ENCODE measurements around the gene NMNAT1.
"Not testable (repeated sequence)": the region's sequence is repeated elsewhere in the genome, so short reads cannot be mapped to it uniquely, and the experiment has no call there.

The NMNAT1 gene

DNA sequence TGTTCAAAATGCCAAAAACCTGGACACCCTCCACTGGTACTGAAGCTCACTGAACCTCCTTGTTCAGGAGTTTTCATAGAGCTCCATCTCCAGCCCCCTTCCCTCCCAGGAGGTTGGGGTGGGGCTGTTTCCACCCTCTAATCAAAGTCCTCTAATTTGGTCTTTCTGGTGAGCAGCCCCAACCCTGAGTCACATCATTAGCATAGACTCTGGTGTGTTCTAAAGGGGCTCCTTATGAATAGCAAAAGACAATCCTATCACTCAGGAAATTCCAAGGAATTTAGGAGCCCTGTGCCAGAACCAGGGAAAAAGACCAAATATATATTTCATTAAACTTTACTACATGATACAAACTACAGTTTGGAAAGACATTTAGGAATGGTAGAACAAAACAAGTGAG lies 76.3 kb downstream of the NMNAT1 start:
- no peaks in the 10 kb centered on the region for H4K20me1 ChIP-seq (ENCODE audit: control insufficient read depth, insufficient read depth, low read depth, low read length)
- no peaks in the 10 kb centered on the region for H3F3A ChIP-seq (ENCODE audit: control insufficient read depth, insufficient read depth)
- no peaks in the 10 kb centered on the region for H3K4me1 ChIP-seq (ENCODE audit: control insufficient read depth, low read length)
- H3K9me2 ChIP-seq (replicated peaks; ENCODE audit: control insufficient read depth, low read length), result no peaks in the 10 kb centered on the region
- no peak overlapping the region for H3K27ac ChIP-seq (ENCODE audit: low read depth, low read length)
- H3K4me2 ChIP-seq (ENCODE audit: low read length), result no peak overlapping the region
- no peaks in the 10 kb centered on the region for H3K36me3 ChIP-seq (ENCODE audit: control insufficient read depth, low read length)
- no peaks in the 10 kb centered on the region for H3K9me3 ChIP-seq (ENCODE audit: control insufficient read depth, insufficient read depth, low read length)
- H3K79me2 ChIP-seq (ENCODE audit: control insufficient read depth, low read length), result no peaks in the 10 kb centered on the region
- TF ChIP-seq, protein P1, sequence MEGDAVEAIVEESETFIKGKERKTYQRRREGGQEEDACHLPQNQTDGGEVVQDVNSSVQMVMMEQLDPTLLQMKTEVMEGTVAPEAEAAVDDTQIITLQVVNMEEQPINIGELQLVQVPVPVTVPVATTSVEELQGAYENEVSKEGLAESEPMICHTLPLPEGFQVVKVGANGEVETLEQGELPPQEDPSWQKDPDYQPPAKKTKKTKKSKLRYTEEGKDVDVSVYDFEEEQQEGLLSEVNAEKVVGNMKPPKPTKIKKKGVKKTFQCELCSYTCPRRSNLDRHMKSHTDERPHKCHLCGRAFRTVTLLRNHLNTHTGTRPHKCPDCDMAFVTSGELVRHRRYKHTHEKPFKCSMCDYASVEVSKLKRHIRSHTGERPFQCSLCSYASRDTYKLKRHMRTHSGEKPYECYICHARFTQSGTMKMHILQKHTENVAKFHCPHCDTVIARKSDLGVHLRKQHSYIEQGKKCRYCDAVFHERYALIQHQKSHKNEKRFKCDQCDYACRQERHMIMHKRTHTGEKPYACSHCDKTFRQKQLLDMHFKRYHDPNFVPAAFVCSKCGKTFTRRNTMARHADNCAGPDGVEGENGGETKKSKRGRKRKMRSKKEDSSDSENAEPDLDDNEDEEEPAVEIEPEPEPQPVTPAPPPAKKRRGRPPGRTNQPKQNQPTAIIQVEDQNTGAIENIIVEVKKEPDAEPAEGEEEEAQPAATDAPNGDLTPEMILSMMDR (IDR thresholded peaks at IDR 0.05; ENCODE audit: low read depth, low read length, poor library complexity, severe bottlenecking), result no peak
- no peak for TF ChIP-seq EZH2phosphoT487 (IDR thresholded peaks at IDR 0.05; ENCODE audit: borderline replicate concordance, low read length)
- H3K4me3 ChIP-seq (ENCODE audit: low read length), result no peak overlapping the region
- peaks cover 4% of the 10 kb centered on the region for H3K27me3 ChIP-seq (ENCODE audit: control insufficient read depth, low read length)

DNA sequence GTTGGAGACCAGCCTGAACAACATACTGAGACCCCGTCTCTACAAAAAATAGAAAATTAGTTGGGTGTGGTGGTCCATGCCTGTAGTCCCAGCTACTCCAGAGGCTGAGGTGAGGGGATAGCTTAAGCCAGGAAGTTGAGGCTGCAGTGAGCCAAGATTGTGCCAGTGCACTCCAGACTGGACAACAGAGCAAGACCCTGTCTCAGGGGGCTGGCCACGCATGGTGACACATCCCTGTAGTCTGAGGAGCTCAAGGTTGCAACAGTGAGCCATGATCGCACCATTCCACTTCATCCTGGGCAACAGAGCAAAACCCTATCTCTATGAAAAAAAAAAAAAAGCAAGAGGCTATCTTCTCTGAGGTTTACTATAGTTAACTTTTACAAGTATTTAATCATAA lies 76.8 kb downstream of the NMNAT1 start:
- Histone ChIP-seq H3K9me2 (replicated peaks; ENCODE audit: control insufficient read depth, low read length) (no peaks in the 10 kb centered on the region), H3K4me1 (ENCODE audit: control insufficient read depth, low read length) (no peaks in the 10 kb centered on the region), H3K4me3 (ENCODE audit: low read length) (no peak overlapping the region), H3K4me2 (ENCODE audit: low read length) (no peak overlapping the region), H3K36me3 (ENCODE audit: control insufficient read depth, low read length) (no peaks in the 10 kb centered on the region), H3F3A (ENCODE audit: control insufficient read depth, insufficient read depth) (no peaks in the 10 kb centered on the region), H3K9me3 (ENCODE audit: control insufficient read depth, insufficient read depth, low read length) (no peaks in the 10 kb centered on the region), H3K27ac (ENCODE audit: low read depth, low read length) (no peak overlapping the region), H3K79me2 (ENCODE audit: control insufficient read depth, low read length) (no peaks in the 10 kb centered on the region), H4K20me1 (ENCODE audit: control insufficient read depth, insufficient read depth, low read depth, low read length) (no peaks in the 10 kb centered on the region), H3K27me3 (ENCODE audit: control insufficient read depth, low read length) (no peaks in the 10 kb centered on the region)
- TF ChIP-seq, protein P1 (IDR thresholded peaks at IDR 0.05; ENCODE audit: low read depth, low read length, poor library complexity, severe bottlenecking), result no peak
- no peak for TF ChIP-seq EZH2phosphoT487 (IDR thresholded peaks at IDR 0.05; ENCODE audit: borderline replicate concordance, low read length)

GRCh38 chr1:10020678-10021077 lies 77.4 kb downstream of the NMNAT1 start:
- not testable (repeated sequence) for H4K20me1 ChIP-seq (ENCODE audit: control insufficient read depth, insufficient read depth, low read depth, low read length); H3K36me3 ChIP-seq (ENCODE audit: control insufficient read depth, low read length); H3K9me2 ChIP-seq (replicated peaks; ENCODE audit: control insufficient read depth, low read length); H3K4me1 ChIP-seq (ENCODE audit: control insufficient read depth, low read length); H3F3A ChIP-seq (ENCODE audit: control insufficient read depth, insufficient read depth); H3K79me2 ChIP-seq (ENCODE audit: control insufficient read depth, low read length); H3K27ac ChIP-seq (ENCODE audit: low read depth, low read length); H3K4me3 ChIP-seq (ENCODE audit: low read length); H3K27me3 ChIP-seq (ENCODE audit: control insufficient read depth, low read length); H3K9me3 ChIP-seq (ENCODE audit: control insufficient read depth, insufficient read depth, low read length); H3K4me2 ChIP-seq (ENCODE audit: low read length)

GRCh38 chr1:10021992-10022391 lies 78.7 kb downstream of the NMNAT1 start:
- not testable (repeated sequence) for H3K79me2 ChIP-seq (ENCODE audit: control insufficient read depth, low read length); H3K9me2 ChIP-seq (replicated peaks; ENCODE audit: control insufficient read depth, low read length); H3K27me3 ChIP-seq (ENCODE audit: control insufficient read depth, low read length); H3K4me3 ChIP-seq (ENCODE audit: low read length); H3K4me1 ChIP-seq (ENCODE audit: control insufficient read depth, low read length); H3K36me3 ChIP-seq (ENCODE audit: control insufficient read depth, low read length); H4K20me1 ChIP-seq (ENCODE audit: control insufficient read depth, insufficient read depth, low read depth, low read length); H3K27ac ChIP-seq (ENCODE audit: low read depth, low read length); H3K9me3 ChIP-seq (ENCODE audit: control insufficient read depth, insufficient read depth, low read length); H3K4me2 ChIP-seq (ENCODE audit: low read length); H3F3A ChIP-seq (ENCODE audit: control insufficient read depth, insufficient read depth)
